Posterior vena cava (tissue), 2 donors: ENCODE data around the gene PRRC2C. TPM values are rescaled to one million over a fixed set of nuclear protein-coding genes. Genes with fewer than 3 reads are reported as not detected.
"Not testable (repeated sequence)": the region's sequence is repeated elsewhere in the genome, so short reads cannot be mapped to it uniquely, and the experiment has no call there.

ENCODE experiments used
- DNase-seq: peaks from one replicate; pipeline ENCODE4 v3.0.0-alpha.2; 2020; ENCODE audit warnings: low spot score
- intact Hi-C, 2 donors: fragments of 100-400 bp; cut with DNase I; formaldehyde crosslinking; loops; one replicate each; pipeline versions ENCODE4 v1.14.1 to v1.14.2; 2022 to 2023
- total RNA-seq, 2 donors: library from RNA; stranded (reverse); fragmentation: NEBNext Ultra II Directional; extraction: Animal tissue kit (Norgen Biotek cat#: 25700); gene quantifications; one replicate each; pipeline ENCODE4 v1.2.1, GENCODE V29; 2021
- donor health status: DM: yes; HTN: yes; CAD: no.
- donor health status: DM: yes; HTN: yes; CAD: no.

The PRRC2C gene
- total RNA-seq, 2 donors from 2014 or later: 116 to 145 TPM

DNA sequence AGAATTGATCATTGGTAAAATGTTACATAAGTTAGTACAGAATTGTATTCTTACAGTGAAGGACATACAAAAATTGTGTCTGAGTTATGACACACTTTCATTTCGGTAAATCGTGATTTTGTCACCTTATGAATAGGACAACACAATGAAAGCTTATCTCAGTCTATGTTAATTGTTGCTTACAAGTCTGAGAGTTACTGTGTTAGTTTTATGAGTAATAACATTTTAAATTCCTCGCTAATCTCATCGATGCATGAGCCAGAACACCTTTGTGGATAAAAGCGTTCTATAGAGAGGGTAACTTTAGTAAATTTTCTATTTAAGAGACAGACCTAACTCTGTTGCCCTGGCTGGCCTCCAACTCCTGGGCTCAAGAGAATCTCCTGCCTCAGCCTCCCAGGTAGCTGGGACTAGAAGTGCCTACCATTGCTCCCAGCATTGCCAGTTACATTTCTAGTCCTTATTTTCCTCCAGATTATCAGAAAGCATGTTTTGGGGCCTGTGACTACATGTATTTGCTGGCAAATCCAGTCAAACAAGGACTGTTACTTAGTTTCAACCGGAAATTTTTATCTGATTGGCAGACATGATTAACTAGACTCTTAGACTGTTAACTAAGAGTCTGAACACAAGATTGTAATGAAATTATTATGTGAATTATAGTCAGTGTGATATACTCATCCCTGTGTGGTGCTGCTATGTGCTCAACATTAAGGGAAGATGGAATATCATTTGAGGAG, 3.0 kb downstream of the PRRC2C start:
- intact Hi-C loops: no loop called here

DNA sequence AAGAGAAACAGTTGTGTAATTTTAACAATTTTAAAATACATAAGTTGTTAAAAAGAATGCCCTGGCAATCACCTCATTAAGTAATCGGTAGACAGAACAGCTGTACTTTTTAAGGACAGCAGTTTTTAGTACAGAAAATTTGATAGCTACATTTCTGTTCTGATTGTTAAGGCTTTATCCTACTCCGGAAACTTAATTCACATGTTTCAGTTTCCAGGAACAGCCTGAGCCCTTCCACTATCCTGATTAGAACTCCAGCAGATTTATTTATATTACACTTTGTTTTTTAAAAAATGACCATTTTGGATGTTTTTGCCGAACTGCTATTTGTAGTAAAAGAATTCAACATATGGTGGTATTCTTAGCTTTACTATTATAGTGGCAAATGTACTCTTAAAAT, 8.7 kb downstream of the PRRC2C start:
- intact Hi-C loops: no loop called here

More for the DNA sequence above, 3.0 kb downstream of the PRRC2C start:
- DNase-seq: no peak

DNA sequence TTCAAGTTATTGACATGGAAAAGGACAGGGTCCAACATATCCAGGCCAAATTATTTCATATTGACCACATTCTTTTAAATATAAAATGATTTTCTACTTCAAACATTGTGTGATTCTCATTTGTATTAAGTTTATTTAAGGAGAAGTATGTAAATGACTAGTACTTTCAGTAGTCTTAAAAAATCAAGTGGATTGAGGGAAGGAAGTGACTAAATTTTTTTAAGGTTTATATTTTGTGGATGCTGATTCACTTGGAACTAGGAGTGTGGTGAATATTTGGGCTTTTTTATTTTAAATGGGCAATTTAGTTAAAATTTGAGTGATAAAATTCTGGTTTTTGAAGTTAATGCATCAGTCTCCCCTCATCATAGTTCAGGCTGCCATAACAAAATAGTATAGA, 10.1 kb downstream of the PRRC2C start:
- intact Hi-C loops: no loop called here

More for the DNA sequence above, 8.7 kb downstream of the PRRC2C start:
- no peak for DNase-seq

DNA sequence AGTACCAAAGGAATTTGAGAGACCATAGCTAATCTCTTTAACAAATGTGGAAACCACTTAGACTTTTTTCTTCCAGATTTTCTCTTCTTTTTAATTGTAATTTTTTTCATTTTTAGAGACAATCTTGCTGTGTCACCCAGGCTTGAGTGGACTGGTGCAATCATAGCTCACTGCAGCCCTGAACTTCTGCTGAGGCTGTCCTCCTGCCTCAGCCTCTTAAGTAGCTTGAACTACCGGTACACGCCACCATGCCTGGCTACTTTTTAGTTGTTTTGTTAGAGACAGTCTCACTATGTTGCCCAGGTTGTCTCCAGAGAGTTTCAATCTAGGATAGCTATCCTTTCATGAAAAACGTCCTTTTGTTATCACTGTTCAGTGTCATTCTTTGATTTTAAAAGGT, 15.0 kb downstream of the PRRC2C start:
- intact Hi-C loops: no loop called here

More for the DNA sequence above, 10.1 kb downstream of the PRRC2C start:
- no peak for DNase-seq

GRCh38 chr1:171500803-171501202, 15.5 kb downstream of the PRRC2C start:
- intact Hi-C loops: no loop called here
- DNase-seq: no peak

More for the DNA sequence above, 15.0 kb downstream of the PRRC2C start:
- no peak for DNase-seq

- intact Hi-C loops: no loop called here
- DNase-seq: no peak
These were observed 16.1 kb downstream of the PRRC2C start for GRCh38 chr1:171501305-171502024.

DNA sequence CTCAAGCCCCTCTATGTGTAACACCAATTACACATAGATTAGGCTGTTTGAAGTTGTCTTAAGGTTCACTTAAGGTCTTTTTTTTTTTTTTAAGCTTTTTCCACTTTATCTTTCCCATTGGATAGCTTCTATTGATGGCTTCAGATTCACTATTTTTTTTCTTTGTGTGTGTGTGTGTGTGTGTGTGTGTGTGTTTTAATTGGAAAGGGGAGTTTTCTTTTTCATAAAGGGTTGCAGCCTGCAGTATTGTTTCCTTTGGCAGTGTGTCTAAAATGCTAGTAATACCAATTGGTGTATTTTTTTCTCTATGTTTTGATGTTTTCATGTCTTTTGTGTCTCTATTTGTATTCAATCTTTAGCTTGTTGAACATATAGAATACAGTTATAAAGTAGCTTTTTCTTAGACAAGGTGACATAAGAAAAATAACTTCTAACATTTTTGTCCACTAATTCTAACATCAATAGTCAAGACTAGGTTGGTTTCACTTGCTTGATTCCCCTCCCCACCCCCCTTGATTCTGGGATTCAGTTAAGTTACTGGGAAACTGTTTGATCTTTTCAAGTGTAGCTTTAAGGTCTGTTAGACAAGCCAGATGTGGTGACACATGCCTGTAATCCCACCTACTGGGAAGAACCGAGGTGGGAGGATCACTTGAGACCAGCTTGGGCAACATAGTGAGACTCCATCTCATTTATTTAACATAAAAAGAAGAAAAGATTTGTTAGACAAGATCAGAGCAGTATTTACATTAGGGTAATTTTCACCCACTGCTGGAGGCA, 21.4 kb downstream of the PRRC2C start:
- intact Hi-C loops: no loop called here
- no peak for DNase-seq

GRCh38 chr1:171507435-171507834, 22.1 kb downstream of the PRRC2C start:
- no peak for DNase-seq
- intact Hi-C loops: no loop called here

GRCh38 chr1:171509191-171509590, 23.9 kb downstream of the PRRC2C start:
- no peak for DNase-seq
- intact Hi-C loops: no loop called here

- no peak for DNase-seq
- intact Hi-C loops: no loop called here
These were observed 28.4 kb downstream of the PRRC2C start for GRCh38 chr1:171513743-171514142.

- no peak for DNase-seq
- intact Hi-C loops: no loop called here
These were observed 30.0 kb downstream of the PRRC2C start for GRCh38 chr1:171515299-171515698.

GRCh38 chr1:171515741-171516140, 30.4 kb downstream of the PRRC2C start:
- intact Hi-C loops: no loop called here
- no peak for DNase-seq

GRCh38 chr1:171521567-171521966, 36.2 kb downstream of the PRRC2C start:
- no peak for DNase-seq
- intact Hi-C loops: no loop called here

DNA sequence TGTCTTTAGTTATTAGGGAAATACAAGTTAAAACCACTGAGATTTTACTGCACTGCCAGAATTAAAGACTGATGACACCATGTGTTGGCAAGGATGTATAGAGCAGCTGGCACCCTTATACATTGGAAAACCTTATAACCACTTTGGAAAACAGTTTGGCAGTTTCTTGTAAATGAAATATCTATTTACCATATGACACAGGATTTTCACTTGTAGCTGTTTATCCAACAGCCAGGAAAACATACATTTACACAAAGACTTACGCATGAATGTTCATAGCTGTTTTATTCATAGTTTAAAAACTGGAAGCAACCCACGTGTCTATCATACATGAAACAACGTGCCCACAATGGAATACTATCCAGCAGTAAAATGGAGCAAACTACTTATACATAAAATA, 45.3 kb downstream of the PRRC2C start:
- intact Hi-C loops: no loop called here

DNA sequence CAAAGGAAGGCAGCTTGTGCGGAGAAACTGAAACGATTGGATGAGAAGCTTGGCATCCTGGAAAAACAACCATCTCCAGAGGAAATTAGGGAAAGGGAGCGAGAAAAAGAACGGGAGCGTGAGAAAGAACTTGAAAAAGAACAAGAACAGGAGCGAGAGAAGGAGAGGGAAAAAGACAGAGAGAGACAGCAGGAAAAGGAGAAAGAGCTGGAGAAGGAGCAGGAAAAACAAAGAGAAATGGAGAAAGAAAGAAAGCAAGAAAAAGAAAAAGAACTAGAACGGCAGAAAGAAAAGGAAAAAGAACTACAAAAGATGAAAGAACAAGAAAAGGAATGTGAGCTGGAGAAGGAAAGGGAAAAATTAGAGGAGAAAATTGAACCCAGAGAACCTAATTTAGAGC, 47.2 kb downstream of the PRRC2C start:
- DNase-seq: no peak
- intact Hi-C loops: no loop called here

More for the DNA sequence above, 45.3 kb downstream of the PRRC2C start:
- no peak for DNase-seq

DNA sequence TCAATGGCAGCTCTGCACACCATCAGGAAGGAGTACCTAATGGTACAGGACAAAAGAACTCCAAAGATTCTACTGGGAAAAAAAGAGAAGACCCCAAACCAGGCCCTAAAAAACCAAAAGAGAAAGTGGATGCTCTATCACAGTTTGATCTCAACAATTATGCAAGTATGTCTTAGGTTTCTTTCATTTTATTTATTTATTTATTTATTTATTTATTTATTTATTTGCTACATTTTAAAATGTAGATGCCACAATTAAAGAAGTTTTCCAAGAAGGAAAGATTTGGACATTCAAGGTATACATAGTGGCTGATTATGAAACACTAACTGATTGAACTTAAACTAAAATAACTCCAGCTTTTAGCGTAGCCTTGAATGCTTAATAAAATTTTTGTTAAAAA, 60.2 kb downstream of the PRRC2C start:
- intact Hi-C loops: no loop called here

GRCh38 chr1:171550050-171550449, 64.7 kb downstream of the PRRC2C start:
- intact Hi-C loops: no loop called here
- no peak for DNase-seq

More for the DNA sequence above, 60.2 kb downstream of the PRRC2C start:
- no peak for DNase-seq

DNA sequence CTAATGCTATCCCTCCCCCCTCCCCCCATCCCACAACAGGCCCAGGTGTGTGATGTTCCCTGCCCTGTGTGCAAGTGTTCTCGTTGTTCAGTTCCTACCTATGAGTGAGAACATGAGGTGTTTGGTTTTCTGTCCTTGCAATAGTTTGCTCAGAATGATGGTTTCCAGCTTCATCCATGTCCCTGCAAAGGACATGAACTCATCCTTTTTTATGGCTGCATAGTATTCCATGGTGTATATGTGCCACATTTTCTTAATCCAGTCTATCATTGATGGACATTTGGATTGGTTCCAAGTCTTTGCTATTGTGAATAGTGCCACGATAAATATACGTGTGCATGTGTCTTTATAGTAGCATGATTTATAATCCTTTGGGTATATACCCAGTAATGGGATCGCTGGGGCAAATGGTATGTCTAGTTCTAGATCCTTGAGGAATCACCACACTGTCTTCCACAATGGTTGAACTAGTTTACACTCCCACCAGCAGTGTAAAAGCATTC, 65.3 kb downstream of the PRRC2C start:
- DNase-seq, intact Hi-C loops: not testable (repeated sequence)

GRCh38 chr1:171553960-171554359, 68.6 kb downstream of the PRRC2C start:
- intact Hi-C loops, DNase-seq: not testable (repeated sequence)

GRCh38 chr1:171563675-171564074, 78.3 kb downstream of the PRRC2C start:
- intact Hi-C loops: no loop called here
- DNase-seq: no peak
